HG02981 (cell line): ENCODE measurements around the gene ITGA7.

Experiments used
- ATAC-seq: cut with Tn5 transposase; IDR thresholded peaks from one replicate; pipeline ENCODE4 v1.9.1; 2021; ENCODE audit warnings: mild to moderate bottlenecking, moderate library complexity; ENCODE audit not compliant: unreplicated experiment

ITGA7 gene

DNA sequence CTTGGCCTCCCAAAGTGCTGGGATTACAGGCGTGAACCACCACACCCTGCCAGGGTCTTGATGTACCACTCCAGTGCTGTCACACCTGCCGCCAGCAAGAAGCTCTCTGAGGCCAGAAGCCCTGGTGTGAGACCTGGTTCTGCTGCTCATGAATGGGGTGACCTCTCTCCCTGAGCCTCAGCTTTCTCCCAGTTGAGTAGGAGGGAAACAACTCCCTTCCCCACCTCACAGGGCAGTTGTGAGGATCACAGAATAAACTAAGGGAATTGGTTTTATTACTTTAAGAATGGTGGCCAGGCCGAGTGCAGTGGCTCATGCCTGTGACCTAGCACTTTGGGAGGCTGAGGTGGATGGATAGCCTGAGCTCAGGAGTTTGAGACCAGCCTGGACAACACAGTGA, 26.9 kb upstream of the ITGA7 start:
- ATAC-seq = no peak

DNA sequence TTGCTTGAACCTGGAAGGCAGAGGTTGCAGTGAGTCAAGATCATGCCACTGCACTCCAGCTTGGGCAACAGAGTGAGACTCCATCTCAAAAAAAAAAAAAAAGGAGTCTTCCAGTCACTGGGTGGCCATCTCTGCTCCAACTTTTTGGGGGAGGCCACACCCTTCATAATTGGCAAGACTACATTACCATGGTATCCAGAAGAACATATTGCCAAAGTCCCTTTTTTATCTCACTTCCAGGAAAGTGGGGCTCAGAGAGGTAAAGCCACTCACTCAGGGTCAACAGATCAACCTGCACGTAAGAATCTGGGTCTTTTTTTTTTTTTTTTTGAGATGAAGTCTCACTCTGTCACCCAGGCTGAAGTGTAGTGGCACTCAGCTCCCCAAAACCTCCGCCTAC, 26.2 kb upstream of the ITGA7 start:
- no peak for ATAC-seq

DNA sequence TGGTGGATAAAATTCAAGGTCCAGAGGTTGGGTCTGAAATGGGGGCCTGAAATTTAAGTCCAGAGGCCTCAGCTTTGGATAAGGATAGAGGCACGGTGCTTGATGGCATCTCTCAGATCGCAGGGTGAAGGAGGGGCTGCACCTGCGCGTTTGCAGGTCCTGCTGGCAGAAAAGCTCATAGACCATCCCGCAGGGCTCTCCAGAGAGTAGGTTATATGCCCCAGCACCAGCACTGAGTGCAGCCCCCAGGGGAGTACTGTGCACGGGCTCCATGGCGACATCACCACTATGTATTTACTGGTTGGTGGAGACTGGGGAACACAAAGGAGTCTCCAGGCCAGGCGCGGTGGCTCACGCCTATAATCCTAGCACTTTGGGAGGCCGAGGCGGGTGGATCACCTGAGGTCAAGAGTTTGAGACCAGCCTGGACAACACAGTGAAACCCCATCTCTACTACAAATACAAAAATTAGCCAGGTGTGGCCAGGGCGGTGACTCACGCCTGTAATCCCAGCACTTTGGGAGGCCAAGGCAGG, 25.4 kb upstream of the ITGA7 start:
- no peak for ATAC-seq

DNA sequence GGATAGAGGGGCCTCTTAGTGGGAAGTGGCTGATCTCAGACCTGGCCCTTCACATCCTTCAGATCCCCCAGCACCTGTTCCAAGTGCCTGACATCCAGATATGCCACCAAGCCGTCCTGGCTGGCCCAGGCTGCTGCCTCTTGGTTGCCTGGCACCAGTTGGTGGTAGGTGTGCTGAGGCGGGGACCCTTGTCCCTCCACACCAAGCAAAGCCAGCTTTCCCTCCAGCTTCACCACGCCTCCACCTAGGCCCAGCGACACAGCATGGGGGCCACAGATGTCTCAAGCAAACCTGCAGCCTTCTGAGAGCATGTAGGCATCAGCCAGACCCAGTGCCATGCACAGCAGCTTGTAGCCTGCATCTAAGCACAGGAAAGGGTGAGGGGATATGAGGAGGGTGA, 24.6 kb upstream of the ITGA7 start:
- ATAC-seq = no peak

DNA sequence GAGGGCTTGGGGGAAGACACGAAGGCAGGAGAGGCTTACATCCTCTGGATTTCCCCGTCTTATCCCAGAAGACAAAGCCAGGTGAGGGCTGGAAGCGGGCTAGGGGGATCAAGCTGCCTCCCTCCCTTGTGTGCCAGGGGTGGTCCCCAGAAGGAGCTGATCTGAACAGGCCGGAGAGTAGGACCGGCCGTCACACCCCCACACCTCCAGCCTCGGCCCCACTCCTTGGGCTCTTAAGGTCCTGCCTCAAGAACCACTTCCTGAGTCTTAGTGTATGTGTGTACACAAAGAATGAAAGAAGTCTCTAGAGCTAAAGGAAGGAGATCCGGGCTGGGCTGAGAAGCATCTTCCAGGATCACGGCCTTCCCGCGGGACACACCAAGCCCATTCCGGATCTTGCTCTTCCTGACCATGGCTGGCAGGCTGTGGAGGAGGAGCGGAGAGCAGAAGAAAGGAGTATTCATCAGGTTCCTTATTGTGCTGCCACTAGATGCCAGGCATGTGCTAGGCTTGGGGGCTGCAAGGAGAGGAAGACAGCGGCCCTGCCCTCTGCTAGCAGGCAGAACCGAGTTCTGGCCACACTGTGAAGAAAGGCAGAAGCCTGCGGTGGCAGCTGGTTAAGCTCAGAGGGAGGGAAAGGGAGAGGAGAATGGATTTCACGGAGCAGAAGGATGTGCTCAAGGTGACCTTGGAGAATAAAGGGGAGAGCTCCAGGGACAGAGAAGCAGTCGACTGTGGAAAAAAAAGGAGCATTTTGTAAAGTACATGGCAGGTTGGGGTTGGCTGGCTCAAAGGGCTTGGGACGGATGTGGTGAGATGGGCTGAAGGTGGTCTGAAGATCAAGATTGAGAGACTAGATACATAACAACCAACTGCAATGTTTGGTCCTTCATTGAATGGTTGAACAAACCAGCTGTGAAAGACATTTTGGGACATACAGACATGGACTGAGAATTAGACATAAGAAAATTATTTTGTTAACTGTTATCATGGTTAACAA, 22.4 kb upstream of the ITGA7 start:
- peak; percentile 38 for ATAC-seq

DNA sequence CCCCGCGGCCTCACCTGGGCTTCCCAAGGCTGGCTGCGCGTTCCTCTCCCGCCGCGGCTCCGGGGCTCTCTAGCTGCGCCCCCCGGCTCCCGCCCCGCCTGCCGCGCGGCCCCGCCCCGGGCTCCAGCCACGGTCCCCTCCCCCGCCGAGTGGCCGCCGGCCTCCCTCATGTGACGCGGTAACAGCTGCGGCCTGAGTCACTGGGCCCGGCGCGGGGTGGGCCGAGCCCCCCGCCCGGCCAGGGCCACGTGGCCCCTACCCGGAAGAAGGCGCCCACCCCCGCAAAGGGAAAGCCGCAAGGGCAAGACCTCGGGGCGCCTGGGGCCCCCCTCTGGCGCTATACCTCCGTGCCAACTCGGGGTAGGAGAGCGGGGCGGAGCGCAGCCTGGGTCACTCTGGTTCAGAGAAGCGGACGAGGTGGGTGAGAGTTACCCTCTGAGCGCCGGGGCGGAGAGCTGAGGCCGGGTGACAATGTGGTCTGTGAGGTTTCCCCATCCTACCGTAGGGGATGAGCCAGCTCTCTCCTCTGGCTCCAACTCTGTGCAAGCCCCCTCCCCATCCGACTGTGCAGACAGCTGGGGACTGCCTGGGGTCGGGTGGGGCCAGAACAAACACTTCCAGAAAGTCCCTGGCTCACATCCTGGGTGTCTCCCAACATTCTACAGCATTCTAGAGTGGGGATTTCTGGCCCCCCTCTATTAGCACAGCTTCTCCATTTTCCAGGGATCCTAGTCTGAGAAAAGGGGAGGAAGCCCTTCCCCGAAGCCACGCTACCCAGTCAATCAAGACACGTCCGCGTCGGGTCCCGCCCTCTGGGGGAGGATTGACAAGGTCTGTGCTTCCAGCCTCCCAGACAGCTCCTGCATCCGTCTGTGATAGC, 21.5 kb upstream of the ITGA7 start, which contains the start of gene CD63:
Gene CD63 (minus strand): TSS at position 71 of the 880 bp plus-strand sequence. CDS start 668 bp downstream, outside the sequence.
- ATAC-seq = peak; percentile 58

DNA sequence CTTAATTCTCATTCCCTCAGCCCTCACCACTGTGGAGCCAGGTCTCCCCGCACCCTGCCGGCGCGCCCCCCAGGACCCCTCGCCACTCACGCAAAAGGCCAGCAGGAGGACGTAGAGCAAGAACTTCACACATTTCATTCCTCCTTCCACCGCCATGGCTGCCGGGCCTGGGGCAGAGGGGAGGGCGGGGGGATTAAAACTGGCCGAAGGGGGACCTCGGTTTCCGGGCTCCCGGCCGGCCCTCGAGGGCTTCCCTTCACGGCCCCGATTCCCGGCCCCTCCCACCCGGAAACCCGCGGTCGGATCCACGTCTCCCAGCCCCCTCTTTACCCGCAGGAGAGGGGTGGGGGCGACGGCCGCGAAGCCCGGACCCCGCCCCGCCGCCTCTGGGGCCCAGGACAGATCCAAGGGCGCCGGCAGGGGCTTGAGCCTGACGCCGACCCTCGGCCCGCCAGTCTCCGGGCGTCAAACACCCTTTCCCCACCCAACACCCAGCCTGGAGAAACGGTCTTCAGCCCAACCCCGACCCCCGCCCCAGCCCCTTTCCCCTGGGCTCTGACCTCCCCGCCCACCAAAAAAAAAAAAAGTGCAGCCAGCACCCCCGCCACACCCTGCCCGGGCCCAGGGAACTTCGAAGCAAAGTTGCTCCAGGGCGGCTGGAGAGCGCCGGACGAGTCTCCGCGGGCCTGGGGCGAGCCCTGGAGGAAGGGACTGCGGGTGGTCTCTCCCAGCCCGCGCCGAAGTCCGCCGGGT, 20.7 kb upstream of the ITGA7 start:
- ATAC-seq = peak; percentile 30

DNA sequence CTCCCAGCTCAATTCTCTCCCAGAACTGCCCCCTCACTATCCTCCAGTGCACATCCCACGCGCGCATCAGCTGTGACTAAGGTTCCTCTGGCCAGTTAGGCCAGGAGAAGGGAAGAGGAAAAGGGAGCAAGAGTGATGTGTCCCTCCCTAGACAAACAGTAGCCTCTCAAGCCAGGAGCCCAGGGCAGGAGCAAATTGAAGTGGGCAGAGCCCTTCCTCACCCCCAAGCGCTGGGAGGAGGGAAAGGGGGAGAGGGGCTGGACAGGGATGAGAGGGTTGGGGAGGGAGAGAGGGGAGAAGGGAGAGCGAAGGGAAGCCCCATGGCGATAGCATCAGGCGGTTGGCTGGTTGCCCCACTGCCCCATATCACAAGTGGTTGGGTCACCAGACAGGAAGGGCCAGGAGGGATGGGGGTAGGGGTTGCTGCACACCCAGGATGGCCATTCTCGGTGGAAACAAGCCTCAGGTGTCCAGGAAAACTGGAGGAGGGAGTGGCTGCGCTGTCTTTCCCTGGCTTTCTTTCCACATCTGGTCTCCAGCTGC, 20.0 kb upstream of the ITGA7 start:
- no peak for ATAC-seq

DNA sequence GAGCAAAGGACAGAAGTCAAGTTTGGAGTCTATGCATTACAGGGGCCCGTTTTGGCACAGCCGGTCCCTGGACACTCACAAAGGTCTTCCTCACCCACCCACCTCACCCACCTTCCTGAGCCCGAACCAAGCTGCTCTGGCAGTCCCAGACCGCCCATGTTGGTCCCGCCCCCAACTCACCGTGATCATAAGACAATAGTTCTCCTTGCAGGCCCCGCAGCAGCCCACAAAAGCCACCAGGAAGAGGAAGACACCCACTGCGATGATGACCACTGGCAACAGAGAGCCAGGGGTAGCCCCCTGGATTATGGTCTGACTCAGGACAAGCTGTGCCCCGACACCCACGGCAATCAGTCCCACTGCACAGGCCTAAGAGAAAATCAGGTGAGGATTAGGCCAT, 19.3 kb upstream of the ITGA7 start:
- ATAC-seq = no peak

DNA sequence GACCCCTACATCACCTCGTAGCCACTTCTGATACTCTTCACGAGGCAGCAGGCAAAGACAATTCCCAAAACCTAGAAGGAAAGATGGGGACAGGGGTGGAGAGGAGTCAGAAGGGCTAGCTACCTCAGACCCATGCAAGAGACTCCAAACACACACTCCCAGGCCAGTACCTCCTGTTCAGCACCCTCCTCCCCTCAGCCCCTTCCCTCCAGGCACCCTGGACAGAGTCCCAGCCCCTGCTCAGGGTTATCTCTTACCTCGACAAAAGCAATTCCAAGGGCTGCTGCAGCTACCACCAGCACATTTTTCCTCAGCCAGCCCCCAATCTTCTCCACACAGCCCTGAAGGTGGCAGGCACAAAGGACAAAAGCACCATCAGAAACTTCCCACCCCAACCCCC, 17.9 kb upstream of the ITGA7 start:
- no peak for ATAC-seq

DNA sequence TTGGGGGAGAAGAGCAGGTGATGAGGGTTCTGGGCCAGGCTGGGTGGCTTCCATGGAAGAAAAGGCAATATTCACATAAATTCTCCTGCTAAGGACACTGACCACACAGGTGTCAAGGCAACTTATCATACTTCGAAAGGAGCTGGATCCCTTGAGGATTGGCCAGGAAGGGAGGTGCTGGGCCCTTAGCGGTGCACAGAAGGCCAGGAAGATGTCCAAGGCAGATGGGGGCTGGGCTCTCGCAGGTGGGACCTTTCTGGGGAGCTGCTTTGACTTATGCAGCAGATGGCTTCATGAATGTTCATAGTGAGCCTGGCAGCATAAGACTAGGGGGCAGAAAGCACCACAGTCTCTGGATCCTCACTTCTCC, 17.2 kb upstream of the ITGA7 start:
- no peak for ATAC-seq

DNA sequence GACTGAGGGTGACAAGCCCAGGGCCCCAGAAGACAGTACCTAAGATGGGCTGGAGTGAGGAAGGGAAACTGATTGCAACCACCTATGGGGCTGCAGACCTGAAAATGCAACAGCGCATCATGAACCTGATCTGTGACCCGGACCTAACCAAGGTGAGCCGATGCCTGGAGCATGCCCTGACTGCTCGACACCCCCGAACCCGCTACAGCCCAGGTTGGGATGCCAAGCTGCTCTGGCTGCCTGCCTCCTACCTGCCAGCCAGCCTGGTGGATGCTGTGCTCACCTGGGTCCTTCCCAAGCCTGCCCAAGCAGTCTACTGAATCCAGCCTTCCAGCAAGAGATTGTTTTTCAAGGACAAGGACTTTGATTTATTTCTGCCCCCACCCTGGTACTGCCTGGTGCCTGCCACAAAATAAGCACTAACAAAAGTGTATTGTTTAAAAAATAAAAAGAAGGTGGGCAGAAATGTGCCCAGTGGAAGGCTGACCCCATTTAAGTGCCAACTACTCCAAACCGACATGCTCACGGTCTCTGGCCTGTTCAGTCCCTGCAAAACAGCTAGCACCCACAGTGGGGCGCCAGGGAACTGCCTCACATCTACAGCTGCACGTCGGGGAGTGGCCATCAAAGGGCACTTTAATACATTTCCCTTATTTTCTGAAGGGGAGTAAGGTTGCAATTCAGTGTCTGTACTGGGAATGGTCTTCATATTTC, 16.7 kb upstream of the ITGA7 start:
- ATAC-seq = no peak

DNA sequence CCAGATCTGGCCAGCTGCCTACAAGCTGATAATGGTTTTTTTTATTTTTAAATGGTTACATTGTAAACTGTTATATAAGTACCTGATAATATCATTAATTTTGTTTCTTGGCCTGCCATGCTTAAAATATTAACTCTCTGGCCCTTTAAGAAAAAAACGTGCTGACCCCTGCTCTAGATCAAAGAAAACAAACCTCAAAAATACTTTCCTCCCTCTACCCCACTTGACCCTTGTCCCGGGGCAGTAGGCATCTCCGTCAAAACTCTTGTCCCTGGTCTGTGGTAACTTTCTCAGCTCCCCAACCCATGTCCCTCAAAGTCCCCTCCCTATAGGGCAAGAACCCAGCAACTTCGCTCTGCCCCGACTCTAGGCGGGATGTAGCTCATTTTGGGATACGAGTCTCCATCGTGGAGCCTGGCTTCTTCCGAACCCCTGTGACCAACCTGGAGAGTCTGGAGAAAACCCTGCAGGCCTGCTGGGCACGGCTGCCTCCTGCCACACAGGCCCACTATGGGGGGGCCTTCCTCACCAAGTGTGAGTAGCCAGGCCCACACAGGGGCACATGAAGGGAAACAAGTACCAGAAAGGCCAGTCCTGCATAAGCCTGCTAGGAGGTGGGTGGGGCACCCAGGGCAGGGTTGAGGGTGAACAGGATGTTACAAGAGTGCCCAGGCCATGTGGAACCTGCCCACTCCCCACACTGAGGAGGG, 16.0 kb upstream of the ITGA7 start:
- ATAC-seq = no peak

DNA sequence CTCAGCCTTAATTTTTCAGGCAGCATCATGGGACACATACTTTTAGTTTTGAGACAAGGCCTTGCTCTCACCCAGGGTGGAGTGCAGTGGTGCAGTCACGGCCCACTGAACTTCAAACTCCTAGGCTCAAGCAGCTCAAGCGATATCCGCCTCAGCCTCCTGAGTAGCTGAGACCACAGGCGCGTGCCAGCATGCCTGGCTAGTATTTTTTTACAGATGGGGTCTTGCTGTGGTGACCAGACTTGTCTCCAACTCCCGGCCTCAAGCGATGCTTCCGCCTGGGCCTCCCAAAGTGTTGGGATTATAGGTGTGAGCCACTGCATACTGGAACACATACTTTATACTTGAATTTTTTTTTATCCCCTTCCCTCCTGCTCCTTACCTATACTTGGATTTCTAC, 15.2 kb upstream of the ITGA7 start:
- no peak for ATAC-seq

DNA sequence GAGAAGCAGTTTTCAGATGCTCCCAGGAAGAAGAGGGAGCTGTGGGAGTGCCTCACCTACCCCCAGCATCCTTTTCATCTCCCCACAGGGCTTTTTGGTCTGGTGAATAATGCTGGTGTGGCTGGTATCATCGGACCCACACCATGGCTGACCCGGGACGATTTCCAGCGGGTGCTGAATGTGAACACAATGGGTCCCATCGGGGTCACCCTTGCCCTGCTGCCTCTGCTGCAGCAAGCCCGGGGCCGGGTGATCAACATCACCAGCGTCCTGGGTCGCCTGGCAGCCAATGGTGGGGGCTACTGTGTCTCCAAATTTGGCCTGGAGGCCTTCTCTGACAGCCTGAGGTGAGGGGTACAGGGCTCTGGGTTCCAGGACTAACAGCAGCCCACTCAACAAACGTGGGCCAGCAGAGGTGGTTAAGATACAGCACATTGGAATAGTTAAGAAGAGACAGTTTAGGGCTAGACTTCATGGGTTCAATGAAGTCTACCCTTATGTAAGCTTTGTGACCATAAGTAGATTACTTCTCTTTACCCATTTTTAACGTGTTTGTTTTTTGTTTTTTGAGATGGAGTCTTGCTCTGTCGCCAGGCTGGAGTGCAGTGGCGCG, 14.0 kb upstream of the ITGA7 start:
- no peak for ATAC-seq

DNA sequence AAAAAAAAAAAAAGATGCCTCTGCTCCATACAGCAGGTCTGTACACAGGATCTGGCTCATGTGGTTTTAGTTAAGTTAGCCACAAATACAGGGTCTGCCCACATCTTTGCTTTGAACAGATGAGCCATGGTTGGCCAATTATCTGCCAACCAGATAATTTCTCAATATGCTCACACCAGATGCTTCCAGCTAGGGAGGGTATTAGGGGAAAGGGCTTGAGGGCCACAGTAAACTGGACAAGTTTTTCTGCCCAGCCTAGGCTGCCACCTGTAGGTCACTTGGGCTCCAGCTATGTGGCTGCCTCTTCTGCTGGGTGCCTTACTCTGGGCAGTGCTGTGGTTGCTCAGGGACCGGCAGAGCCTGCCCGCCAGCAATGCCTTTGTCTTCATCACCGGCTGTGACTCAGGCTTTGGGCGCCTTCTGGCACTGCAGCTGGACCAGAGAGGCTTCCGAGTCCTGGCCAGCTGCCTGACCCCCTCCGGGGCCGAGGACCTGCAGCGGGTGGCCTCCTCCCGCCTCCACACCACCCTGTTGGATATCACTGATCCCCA, 13.3 kb upstream of the ITGA7 start:
- no peak for ATAC-seq

DNA sequence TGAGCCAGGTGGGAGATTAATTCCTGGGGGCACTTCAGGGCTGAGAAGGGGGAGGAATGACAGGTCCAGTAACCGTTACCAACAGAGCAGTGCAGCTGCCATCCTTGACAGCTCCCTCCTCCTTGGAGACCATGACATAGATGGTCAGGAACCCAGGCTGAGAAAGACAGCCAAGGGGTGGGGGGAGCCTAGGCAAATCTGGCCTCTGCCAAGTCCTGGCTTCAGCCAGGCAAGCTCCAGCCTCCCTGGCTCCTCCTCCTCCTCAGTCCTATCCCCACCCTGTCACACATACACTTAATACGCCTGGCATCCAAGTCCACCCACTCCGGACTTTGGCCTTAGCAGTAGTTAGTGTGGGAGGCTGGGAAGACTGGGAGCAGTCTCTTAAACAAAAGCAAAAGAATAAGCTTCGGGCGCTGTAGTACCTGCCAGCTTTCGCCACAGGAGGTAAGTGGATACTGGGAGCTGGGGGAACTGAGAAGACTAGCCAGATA, 12.4 kb upstream of the ITGA7 start, which contains the start of gene RDH5:
Gene RDH5 (plus strand): TSS at position 323 of the 494 bp plus-strand sequence. CDS start 792 bp downstream, outside the sequence.
- ATAC-seq = no peak

DNA sequence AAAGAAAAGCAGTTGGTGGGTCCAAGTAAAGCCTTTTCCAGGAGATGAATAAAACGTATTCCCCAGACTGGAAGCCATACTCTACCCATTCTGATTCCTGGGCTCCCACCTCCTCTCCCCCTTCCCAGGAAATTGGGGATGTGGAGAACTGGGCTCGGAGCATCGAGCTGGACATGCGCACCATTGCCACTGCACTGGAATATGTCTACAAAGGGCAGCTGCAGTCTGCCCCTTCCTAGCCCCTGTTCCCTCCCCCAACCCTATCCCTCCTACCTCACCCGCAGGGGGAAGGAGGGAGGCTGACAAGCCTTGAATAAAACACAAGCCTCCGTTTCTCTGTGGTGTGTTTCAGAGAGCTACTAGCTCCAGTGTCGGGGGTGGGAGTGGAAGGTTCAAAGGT, 11.7 kb upstream of the ITGA7 start:
- ATAC-seq = no peak
